8988T (cell line): ENCODE data around the gene YIF1B.

Source experiments
- DNase-seq: peaks from one replicate; pipeline ENCODE4 v3.0.0; 2011

YIF1B gene

GRCh38 chr19:38333245-38333644 is 17.5 kb upstream of the YIF1B start:
- DNase-seq: no peak

GRCh38 chr19:38331728-38332127 is 16.0 kb upstream of the YIF1B start:
- DNase-seq: no peak

GRCh38 chr19:38329651-38330050 is 13.9 kb upstream of the YIF1B start:
- DNase-seq: no peak

- no peak for DNase-seq
Observed at GRCh38 chr19:38326591-38326990, 10.8 kb upstream of the YIF1B start.

- DNase-seq: no peak
Observed at GRCh38 chr19:38324431-38324830, 8.7 kb upstream of the YIF1B start.

- no peak for DNase-seq
Observed at GRCh38 chr19:38323291-38323690, 7.5 kb upstream of the YIF1B start.

- DNase-seq: peak; percentile 54
Observed at GRCh38 chr19:38321646-38322196, 6.0 kb upstream of the YIF1B start.

- no peak for DNase-seq
Observed at GRCh38 chr19:38320969-38321339, 5.2 kb upstream of the YIF1B start.

GRCh38 chr19:38319421-38320258 is 3.9 kb upstream of the YIF1B start, which contains the start of gene KCNK6:
Gene KCNK6 (plus strand): TSS chr19:38319845. CDS start chr19:38319951, 106 bp downstream.
- peak; percentile 78 for DNase-seq

GRCh38 chr19:38318660-38319059 is 2.9 kb upstream of the YIF1B start:
- DNase-seq: no peak

GRCh38 chr19:38317104-38317612 is 1.4 kb upstream of the YIF1B start:
- DNase-seq: no peak

GRCh38 chr19:38316477-38317067 is 825 bp upstream of the YIF1B start:
- no peak for DNase-seq

- no peak for DNase-seq
Observed at GRCh38 chr19:38310986-38311385, 4.8 kb downstream of the YIF1B start.

- no peak for DNase-seq
Observed at GRCh38 chr19:38310279-38310670, 5.5 kb downstream of the YIF1B start.

GRCh38 chr19:38309615-38310278 is 6.0 kb downstream of the YIF1B start:
- DNase-seq: no peak

GRCh38 chr19:38308926-38309614 is 6.7 kb downstream of the YIF1B start:
- DNase-seq: no peak

- no peak for DNase-seq
Observed at GRCh38 chr19:38308006-38308766, 7.6 kb downstream of the YIF1B start.

GRCh38 chr19:38307597-38307996 is 8.2 kb downstream of the YIF1B start:
- DNase-seq: peak; percentile 66

- no peak for DNase-seq
Observed at GRCh38 chr19:38307076-38307475, 8.7 kb downstream of the YIF1B start.

- no peak for DNase-seq
Observed at GRCh38 chr19:38306236-38306635, 9.5 kb downstream of the YIF1B start.

- peak; percentile 99 for DNase-seq
Observed at GRCh38 chr19:38304866-38305429, 10.8 kb downstream of the YIF1B start.
